ENCODE measurements around the gene LIG1.

LIG1 gene

GRCh38 chr19:48127561-48127960 lies 42.6 kb downstream of the LIG1 start:
- no peak overlapping the region for H3K4me3 ChIP-seq (replicated peaks in 1 of 2; ENCODE audit: low read depth in 2 of 2, low read length in 2 of 2)
- DNase-seq (ENCODE audit: low read depth in 2 of 2): no peak
- TF ChIP-seq, protein P1, sequence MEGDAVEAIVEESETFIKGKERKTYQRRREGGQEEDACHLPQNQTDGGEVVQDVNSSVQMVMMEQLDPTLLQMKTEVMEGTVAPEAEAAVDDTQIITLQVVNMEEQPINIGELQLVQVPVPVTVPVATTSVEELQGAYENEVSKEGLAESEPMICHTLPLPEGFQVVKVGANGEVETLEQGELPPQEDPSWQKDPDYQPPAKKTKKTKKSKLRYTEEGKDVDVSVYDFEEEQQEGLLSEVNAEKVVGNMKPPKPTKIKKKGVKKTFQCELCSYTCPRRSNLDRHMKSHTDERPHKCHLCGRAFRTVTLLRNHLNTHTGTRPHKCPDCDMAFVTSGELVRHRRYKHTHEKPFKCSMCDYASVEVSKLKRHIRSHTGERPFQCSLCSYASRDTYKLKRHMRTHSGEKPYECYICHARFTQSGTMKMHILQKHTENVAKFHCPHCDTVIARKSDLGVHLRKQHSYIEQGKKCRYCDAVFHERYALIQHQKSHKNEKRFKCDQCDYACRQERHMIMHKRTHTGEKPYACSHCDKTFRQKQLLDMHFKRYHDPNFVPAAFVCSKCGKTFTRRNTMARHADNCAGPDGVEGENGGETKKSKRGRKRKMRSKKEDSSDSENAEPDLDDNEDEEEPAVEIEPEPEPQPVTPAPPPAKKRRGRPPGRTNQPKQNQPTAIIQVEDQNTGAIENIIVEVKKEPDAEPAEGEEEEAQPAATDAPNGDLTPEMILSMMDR (IDR thresholded peaks at IDR 0.05; ENCODE audit: low read depth, low read length): no peak

- TF ChIP-seq, protein P1 (IDR thresholded peaks at IDR 0.05; ENCODE audit: low read depth, low read length): peak; percentile 24
- no peak overlapping the region for H3K4me3 ChIP-seq (replicated peaks in 1 of 2; ENCODE audit: low read depth in 2 of 2, low read length in 2 of 2)
- DNase-seq (ENCODE audit: low read depth in 2 of 2): peak; percentile 51 to 90
These were observed 46.1 kb downstream of the LIG1 start for GRCh38 chr19:48123907-48124651.

GRCh38 chr19:48122421-48122820 lies 47.7 kb downstream of the LIG1 start:
- H3K4me3 ChIP-seq (replicated peaks in 1 of 2; ENCODE audit: low read depth in 2 of 2, low read length in 2 of 2): no peak overlapping the region
- DNase-seq (ENCODE audit: low read depth in 2 of 2): no peak
- TF ChIP-seq, protein P1 (IDR thresholded peaks at IDR 0.05; ENCODE audit: low read depth, low read length): no peak

DNA sequence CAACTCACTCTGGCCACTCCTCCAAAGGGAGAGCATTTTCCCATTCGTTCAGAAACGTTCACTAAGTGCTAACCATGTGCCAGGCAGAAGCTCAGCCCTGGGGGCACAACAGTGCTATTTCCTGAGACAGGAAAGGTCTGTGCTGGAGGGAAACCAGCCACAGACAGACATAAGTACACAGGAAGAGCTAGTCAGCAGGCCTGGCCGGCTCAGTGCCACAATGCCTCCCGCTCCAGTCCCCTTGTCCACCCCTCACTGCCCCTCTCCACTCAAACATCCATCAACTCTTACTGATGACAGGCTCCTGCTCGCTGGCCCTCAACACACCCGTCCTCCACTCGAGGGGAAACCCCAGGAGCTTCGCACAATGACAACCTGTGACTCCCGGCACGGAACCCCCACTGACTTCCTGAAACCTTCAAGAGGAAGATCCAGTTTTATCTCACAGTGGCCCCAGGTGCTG lies 48.2 kb downstream of the LIG1 start:
- DNase-seq (ENCODE audit: low read depth in 2 of 2): peak; percentile 43 to 51
- TF ChIP-seq, protein P1 (IDR thresholded peaks at IDR 0.05; ENCODE audit: low read depth, low read length): no peak
- H3K4me3 ChIP-seq (replicated peaks in 1 of 2; ENCODE audit: low read depth in 2 of 2, low read length in 2 of 2): no peak overlapping the region

GRCh38 chr19:48121066-48121465 lies 49.1 kb downstream of the LIG1 start:
- TF ChIP-seq, protein P1 (IDR thresholded peaks at IDR 0.05; ENCODE audit: low read depth, low read length): no peak
- no peak overlapping the region for H3K4me3 ChIP-seq (replicated peaks in 1 of 2; ENCODE audit: low read depth in 2 of 2, low read length in 2 of 2)
- no peak for DNase-seq (ENCODE audit: low read depth in 2 of 2)

- peak in 1 of 2 donors; percentile 19 for DNase-seq (ENCODE audit: low read depth in 2 of 2)
- no peak overlapping the region for H3K4me3 ChIP-seq (replicated peaks in 1 of 2; ENCODE audit: low read depth in 2 of 2, low read length in 2 of 2)
- TF ChIP-seq, protein P1 (IDR thresholded peaks at IDR 0.05; ENCODE audit: low read depth, low read length): no peak
These were observed 49.6 kb downstream of the LIG1 start for GRCh38 chr19:48120505-48120904.
